OCI-LY3 (cell line): ENCODE measurements around the gene SERINC5.
A peak's percentile ranks its signal among the peaks of the same experiment; 100 is the strongest.

Experiments used
- H2AFZ ChIP-seq: fragments of 200-600, 300-600 bp; shearing (Covaris generic); 2 replicates; pipeline ENCODE4 v1.6.0; 2014; ENCODE audit warnings: antibody characterized with exemption, low read depth, low read length
- H3K27ac ChIP-seq: fragments of 200-600, 300-600 bp; sonication (generic); 2 replicates; pipeline ENCODE4 v1.5.1; 2014; ENCODE audit warnings: mild to moderate bottlenecking, low read length, moderate library complexity, mixed read lengths
- H3K27me3 ChIP-seq: fragments of 200-600, 300-600 bp; sonication (generic); 2 replicates; pipeline ENCODE4 v1.6.1; 2014; ENCODE audit warnings: low read depth, low read length, mixed read lengths
- H3K36me3 ChIP-seq: fragments of 200-600, 300-600 bp; sonication (generic); replicated peaks from 2 replicates; pipeline ENCODE3; 2014; ENCODE audit warnings: low read depth, low read length, mixed read lengths
- H3K4me1 ChIP-seq: fragments of 300-600, 200-600 bp; sonication (generic); 2 replicates; pipeline ENCODE4 v1.6.1; 2014; ENCODE audit warnings: low read length, mixed read lengths
- H3K4me2 ChIP-seq: fragments of 200-600, 300-600 bp; sonication (generic); 2 replicates; pipeline ENCODE4 v1.6.1; 2014; ENCODE audit warnings: low read length, mixed read lengths
- H3K4me3 ChIP-seq: fragments of 300-600, 200-600 bp; sonication (generic); 2 replicates; pipeline ENCODE4 v1.5.1; 2014; ENCODE audit warnings: antibody characterized with exemption, mild to moderate bottlenecking, low read length, moderate library complexity
- H3K79me2 ChIP-seq: fragments of 300-600, 200-600 bp; shearing (Covaris generic); 2 replicates; pipeline ENCODE4 v1.6.1; 2014; ENCODE audit warnings: mild to moderate bottlenecking, low read length, mixed read lengths
- H3K9ac ChIP-seq: fragments of 300-600, 200-600 bp; shearing (Covaris generic); 2 replicates; pipeline ENCODE4 v1.6.0; 2014; ENCODE audit warnings: mild to moderate bottlenecking, low read length, moderate library complexity
- H3K9me3 ChIP-seq: fragments of 200-600, 300-600 bp; shearing (Covaris generic); 2 replicates; pipeline ENCODE4 v1.6.1; 2014; ENCODE audit warnings: low read length, mixed read lengths; ENCODE audit not compliant: insufficient read depth
- H4K20me1 ChIP-seq: fragments of 200-600, 300-600 bp; sonication (generic); 2 replicates; pipeline ENCODE4 v1.6.1; 2016; ENCODE audit warnings: low read length, mixed read lengths; ENCODE audit not compliant: insufficient read depth
- CTCF ChIP-seq: fragments of 200-600, 300-600 bp; sonication (generic); IDR thresholded peaks from 2 replicates; pipeline ENCODE4 v1.5.1; 2014; ENCODE audit warnings: antibody characterized with exemption, low read length, low read depth
- EZH2phosphoT487 ChIP-seq: fragments of 200-600 bp; shearing (Covaris generic); IDR thresholded peaks from 2 replicates; pipeline ENCODE4 v1.6.1; 2018; ENCODE audit warnings: antibody characterized with exemption, mixed run types, low read depth

SERINC5 gene

DNA sequence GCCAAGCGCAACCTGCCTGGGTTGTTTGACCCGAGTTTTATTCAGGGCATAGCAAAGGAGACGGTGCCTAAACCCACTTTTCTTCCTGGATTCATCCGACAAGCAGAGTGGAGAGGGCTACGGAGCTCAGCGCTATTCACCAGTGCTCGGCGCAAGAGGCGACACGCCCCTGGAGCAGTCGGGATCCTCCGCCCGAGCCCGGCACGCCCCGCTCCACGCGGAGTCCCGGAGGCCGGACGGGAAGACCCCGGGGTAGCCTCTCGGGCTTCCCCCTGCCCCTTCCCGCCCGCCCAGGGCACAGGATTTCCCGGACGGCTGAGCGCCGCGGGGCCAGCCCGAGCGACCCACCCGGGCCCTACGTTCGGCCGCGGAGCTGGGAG, 427 bp downstream of the SERINC5 start:
- Histone ChIP-seq H3K36me3 (no peaks in the 10 kb centered on the region), H3K27me3 (no peaks in the 10 kb centered on the region), H3K79me2 (peaks cover 9% of the 10 kb centered on the region; the same call in 1 of the 2 replicates), H4K20me1 (no peaks in the 10 kb centered on the region), H3K9ac (peak overlapping the region; percentile 63), H3K4me1 (peaks cover 8% of the 10 kb centered on the region; the same call in 1 of the 2 replicates), H3K4me3 (peak overlapping the region; percentile 93), H3K27ac (no peak overlapping the region), H3K9me3 (no peaks in the 10 kb centered on the region), H3K4me2 (peak overlapping the region; percentile 92), H2AFZ (peak overlapping the region; percentile 57; the same call in 1 of the 2 replicates)
- no peak for TF ChIP-seq EZH2phosphoT487
- no peak for TF ChIP-seq CTCF

DNA sequence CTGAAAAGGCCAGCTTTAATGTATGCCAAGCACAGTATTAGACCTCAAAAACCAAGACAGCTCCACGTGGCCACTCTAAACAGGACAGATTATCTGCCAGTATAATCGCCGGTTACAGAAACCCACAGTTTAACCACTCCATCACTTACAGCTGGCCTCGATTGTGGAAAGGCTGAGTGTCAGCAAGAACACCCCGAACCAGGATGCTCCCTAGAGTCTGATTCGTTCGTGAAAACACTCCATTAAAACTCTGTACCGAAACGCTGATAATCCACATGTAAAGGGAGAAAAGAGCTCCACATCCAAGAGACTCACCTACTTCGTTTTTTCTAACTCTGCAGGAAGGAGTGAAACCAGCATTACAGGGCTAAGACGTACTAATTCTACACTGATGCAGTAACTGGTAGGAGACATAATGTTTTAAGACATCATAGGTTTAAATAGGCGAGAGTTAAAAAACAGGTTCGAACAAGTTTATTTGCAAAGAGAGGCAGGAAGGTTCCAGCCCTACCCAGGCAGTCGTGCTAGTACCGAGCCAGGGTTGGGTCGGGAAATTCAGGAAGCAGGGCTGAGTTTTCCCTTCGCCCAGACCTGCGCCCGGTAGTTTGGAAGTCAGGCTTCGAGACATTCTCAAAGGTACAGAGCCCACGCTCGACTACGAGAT, 949 bp downstream of the SERINC5 start:
- H3K36me3 ChIP-seq = no peaks in the 10 kb centered on the region
- peaks cover 8% of the 10 kb centered on the region; the same call in 1 of the 2 replicates for H3K4me1 ChIP-seq
- peak overlapping the region; percentile 63 for H3K9ac ChIP-seq
- H3K79me2 ChIP-seq = peaks cover 9% of the 10 kb centered on the region; the same call in 1 of the 2 replicates
- no peaks in the 10 kb centered on the region for H4K20me1 ChIP-seq
- TF ChIP-seq EZH2phosphoT487 = no peak
- no peak for TF ChIP-seq CTCF
- H3K4me2 ChIP-seq = peak overlapping the region; percentile 92
- no peaks in the 10 kb centered on the region for H3K27me3 ChIP-seq
- peak overlapping the region; percentile 57; the same call in 1 of the 2 replicates for H2AFZ ChIP-seq
- peak overlapping the region; percentile 93 for H3K4me3 ChIP-seq
- no peak overlapping the region for H3K27ac ChIP-seq
- H3K9me3 ChIP-seq = no peaks in the 10 kb centered on the region

DNA sequence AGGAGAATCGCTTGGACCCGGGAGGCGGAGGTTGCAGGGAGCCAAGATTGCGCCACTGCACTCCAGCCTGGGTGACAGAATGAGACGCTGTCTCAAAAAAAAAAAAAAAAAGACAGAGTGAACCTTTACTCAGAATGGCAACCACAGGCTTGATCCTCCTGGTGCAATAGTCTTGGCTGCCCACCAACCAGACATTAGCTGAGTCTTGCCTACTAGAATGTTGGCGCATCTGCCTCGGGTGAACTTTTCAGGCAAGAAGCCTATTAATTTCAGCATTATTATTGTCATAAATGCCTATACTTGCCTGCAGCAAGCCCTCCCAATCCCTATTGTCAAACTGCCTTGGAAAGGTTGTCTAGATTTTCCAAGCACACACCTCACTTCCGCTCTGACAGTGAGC, 4.2 kb downstream of the SERINC5 start:
- H3K4me2 ChIP-seq = no peak overlapping the region
- TF ChIP-seq EZH2phosphoT487 (no peak), CTCF (no peak)
- no peak overlapping the region for H2AFZ ChIP-seq
- peaks cover 5% of the 10 kb centered on the region; the same call in 1 of the 2 replicates for H3K4me1 ChIP-seq
- H3K27me3 ChIP-seq = no peaks in the 10 kb centered on the region
- H3K27ac ChIP-seq = no peak overlapping the region
- no peak overlapping the region for H3K9ac ChIP-seq
- no peaks in the 10 kb centered on the region for H3K9me3 ChIP-seq
- H3K4me3 ChIP-seq = no peak overlapping the region
- no peaks in the 10 kb centered on the region for H3K36me3 ChIP-seq
- H3K79me2 ChIP-seq = peaks cover 5% of the 10 kb centered on the region; the same call in 1 of the 2 replicates
- H4K20me1 ChIP-seq = no peaks in the 10 kb centered on the region

GRCh38 chr5:80250801-80251200, 5.0 kb downstream of the SERINC5 start:
- Histone ChIP-seq H3K79me2 (no peaks in the 10 kb centered on the region), H3K36me3 (no peaks in the 10 kb centered on the region), H3K4me3 (no peak overlapping the region)

More at GRCh38 chr5:80250801-80251200, 5.0 kb downstream of the SERINC5 start:
- Histone ChIP-seq H3K27ac (no peak overlapping the region), H3K9me3 (no peaks in the 10 kb centered on the region), H3K4me1 (peaks cover 5% of the 10 kb centered on the region; the same call in 1 of the 2 replicates), H3K4me2 (no peak overlapping the region), H3K27me3 (no peaks in the 10 kb centered on the region), H3K9ac (no peak overlapping the region), H4K20me1 (no peaks in the 10 kb centered on the region), H2AFZ (no peak overlapping the region)
- no peak for TF ChIP-seq EZH2phosphoT487
- no peak for TF ChIP-seq CTCF
